GM19193 (cell line): ENCODE results near the gene ACER3.

Source experiments
- POLR2A ChIP-seq: IDR thresholded peaks from 4 replicates; pipeline ENCODE4 v1.6.1; 2011; ENCODE audit not compliant: insufficient read depth, insufficient read length; ENCODE audit errors: extremely low read depth

The ACER3 gene

DNA sequence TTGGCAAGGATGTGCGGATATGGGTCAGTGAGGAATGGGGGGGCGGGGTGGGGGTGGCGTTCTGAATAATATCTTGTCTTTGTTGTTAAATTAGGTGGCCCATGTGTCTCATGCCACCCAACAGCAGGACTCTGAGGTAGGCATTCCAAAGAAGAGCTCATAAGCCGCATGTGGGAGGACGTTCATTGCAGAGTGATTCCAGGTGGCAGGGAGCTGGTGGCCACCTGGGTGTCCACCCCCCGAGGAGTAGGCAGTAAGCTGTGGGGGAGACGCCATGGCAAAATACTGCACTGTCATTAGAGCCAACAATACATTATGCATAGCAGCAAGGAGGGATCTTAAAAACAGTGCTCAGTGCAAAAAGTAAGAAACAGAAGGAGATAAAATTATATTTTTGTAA lies 191.8 kb downstream of the ACER3 start:
- TF ChIP-seq POLR2A: no peak

DNA sequence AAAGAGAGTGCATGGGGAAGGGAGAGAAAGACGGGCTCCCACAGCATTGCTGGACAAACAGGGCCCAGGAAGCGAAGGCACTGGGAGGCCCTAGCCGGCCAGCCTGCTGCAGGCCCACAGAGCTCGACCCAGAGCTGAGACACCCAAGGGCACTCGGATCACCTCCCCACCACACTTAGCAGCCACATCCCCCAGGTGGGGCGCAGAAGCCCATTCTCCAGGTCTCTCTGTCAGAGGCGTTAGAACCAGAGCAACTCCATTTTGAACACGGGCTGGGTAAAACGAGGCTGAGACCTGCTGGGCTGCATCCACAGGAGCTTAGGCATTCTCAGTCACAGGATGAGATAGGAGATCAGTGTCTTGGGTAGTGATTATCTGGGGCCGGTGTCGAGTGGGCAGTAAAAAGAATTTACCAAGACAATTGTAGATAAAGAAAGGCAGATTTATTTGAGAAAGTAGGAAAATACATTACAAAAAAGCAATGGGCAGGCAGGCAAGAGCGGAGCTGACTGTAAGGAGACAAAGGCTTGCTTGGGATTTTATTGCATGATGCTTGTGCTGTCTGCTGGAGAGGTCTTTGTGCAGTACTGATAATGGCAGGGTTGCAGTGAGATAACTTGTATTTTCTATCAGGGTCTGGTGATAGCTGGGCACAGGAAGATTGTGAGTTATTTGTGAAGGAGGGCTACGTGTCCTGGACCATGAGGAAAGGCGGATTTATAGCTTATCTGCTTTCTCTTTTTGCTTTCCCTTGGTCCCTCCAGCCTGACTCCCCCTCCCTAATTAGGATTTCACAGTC lies 192.7 kb downstream of the ACER3 start:
- TF ChIP-seq POLR2A: no peak

DNA sequence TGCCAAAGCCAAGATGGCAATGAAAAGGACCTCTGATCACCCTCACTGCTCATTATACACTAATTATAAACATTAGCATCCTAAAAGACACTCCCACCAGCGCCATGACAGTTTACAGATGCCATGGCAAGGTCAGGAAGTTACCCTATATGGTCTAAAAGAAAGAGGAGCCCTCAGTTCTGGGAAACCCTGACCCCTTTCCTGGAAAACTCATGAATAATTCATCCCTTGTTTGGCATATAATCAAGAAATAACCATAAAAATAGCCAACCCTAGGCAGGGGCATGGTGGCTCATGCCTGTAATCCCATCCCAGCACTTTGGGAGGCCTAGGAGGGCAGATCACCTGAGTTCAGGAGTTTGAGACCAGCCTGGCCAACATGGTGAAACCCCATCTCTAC lies 193.4 kb downstream of the ACER3 start:
- TF ChIP-seq POLR2A: no peak

DNA sequence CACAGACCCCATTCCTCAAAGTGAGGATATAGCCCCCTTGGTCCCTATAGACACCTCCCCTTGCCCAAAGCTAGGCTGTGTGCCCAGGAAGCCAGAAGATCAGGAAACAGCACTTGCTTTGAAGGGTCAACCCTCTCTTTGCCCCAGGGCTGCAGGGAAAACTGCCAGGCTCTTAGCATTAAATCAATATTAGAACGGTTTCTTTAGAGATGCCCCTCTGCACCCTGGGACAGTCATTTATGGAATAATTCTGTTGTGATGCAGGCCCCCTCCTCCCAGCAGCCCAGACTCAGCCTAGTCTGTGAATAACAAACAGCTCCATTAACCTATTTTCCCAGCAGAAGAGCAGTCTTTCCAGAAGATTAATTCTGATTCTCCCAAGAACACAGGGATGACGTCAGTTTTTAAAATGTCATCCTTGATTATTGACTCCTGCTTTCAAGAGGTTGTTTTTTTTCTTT lies 194.4 kb downstream of the ACER3 start:
- no peak for TF ChIP-seq POLR2A

DNA sequence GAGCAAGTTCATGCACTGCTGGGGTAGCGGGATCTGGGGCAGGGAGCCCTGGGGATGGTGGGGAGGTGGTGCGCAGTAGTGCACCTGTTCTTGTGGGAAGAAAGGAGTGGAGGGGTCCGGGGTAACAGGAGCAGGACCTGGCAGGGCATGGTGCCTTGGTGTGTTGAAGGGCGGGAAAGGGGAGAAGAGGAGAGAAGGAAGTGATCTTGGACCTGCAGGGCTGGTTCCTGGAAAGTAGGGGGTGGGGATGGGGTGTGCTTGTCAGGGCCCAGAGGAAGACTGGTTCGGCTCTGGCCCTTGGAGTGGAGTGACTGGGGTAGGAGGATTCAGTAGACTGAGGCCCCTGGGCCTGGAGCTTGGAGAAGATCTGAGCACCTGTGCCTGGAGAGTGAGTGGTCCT lies 195.2 kb downstream of the ACER3 start:
- no peak for TF ChIP-seq POLR2A

DNA sequence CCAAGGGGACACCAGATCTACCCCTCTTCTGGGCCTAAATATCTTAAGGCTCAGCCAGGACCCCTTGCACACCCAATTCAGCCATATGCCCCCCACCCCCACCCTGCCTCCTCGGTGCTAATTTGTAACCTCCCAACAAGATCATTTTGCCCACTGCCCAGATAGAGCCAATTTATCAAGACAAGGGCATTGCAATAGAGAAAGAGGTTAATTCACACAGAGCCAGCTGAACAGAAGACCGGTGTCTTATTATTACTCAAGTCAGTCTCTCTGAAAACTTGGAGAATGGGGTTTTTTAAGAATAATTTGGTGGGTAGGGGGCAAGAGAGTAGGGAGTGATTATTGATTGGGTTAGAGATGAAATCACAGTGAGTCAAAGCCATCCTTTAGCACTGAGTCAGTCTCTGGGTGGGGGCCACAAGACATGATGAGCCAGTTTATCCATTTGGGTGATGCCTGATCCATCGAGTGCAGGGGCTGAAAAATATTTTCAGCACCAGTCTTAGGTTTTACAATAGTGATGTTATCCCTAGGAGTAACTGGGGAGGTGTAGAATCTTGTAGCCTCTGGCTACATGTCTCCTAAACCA lies 196.2 kb downstream of the ACER3 start:
- no peak for TF ChIP-seq POLR2A

DNA sequence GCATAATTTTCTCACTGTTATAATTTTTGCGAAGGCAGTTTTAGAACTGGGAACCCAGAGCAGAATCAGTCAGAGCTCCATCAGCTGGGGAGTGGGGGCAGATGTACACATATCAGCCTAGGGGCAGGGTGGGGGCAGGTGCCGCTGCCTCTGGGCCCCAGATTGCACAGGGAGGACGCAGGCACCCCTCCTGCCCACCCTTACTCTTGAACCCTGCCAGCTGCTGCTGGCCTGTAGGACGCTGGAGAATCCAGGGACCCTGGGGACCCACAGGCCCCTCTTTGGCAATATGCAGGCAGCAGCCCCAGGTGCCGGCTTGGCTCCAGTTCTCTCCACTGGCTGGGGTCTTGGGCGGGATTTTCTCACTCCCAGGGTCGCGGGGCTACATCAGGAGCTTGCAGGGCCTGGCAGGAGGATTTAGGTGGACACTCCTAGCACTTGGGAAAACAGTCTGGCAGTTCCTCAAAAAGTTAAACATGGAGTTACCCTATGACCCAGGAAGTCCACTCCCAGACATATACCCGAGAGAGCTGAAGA lies 197.3 kb downstream of the ACER3 start:
- no peak for TF ChIP-seq POLR2A

DNA sequence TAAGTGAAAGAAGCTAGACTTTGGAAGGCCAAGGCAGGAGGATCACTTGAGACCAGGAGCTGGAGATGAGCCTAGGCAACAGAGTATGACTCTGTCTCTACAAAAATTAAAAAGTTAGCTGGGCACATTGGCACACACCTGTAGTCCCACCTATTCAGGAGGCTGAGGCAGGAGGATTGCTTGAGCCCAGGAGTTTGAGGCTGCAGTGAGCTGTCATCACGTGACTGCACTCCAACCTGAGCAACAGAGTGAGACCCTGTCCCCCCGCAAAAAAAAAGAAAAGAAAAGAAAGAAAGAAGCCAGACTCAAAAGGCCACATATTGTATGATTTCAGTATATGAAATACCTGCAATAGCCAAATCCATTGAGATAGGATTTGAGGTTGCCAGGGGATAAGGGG lies 198.2 kb downstream of the ACER3 start:
- TF ChIP-seq POLR2A: no peak

DNA sequence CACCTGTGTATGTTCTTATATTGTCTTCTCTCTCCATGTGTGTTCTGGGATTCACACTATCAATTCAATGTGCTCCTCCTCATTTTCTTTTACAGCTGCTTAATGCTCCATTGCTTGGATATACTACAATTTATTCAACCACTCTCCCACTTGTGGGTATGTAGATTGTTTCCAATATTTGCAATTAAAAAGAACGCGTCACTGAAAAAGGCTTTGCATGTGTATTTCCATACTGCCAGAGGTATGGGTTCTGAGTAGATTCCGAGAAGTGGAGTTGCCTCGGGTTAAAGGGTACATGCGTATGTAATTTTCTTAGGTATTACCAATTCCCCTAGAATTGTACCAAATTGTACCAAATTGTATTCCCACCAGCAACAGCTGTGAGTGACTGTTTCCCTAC lies 199.1 kb downstream of the ACER3 start:
- TF ChIP-seq POLR2A: no peak

DNA sequence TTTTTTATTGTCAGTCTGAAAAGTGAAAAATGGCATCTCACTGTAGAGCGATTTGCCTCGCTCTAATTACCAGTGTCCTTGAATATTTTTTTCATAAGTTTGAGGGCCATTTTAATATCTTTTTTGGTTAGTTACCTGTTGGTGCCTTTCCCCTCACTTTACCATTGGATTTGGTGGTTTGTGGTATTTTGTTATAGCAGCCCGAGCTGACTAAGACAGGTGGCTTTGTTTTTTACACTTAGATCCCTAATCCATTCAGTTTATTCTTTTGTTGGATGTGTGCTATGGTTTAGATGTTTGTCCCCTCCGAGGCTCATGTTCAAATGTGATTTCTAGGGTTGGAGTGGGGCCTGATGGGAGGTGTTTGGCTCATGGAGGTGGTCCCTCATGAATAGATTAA lies 199.5 kb downstream of the ACER3 start:
- TF ChIP-seq POLR2A: no peak

DNA sequence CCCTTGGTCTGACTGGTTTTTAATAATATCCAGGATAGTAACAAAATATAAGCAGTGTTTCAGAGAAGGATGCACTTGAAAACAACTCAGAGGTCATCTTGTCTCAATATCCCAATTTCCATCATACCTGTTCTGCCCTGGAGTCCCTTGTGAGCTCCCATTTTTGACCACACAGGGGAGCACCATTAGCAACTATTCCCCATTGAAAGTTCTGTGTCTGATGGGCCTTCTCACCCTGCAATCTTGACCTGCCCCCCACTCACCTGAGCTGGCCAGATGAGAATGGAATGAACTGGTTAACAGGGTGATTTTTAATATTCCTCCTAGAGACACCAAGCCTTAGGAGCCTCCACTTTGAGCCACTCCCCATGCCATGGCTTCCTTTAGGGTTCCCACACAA lies 202.2 kb downstream of the ACER3 start:
- TF ChIP-seq POLR2A: no peak

DNA sequence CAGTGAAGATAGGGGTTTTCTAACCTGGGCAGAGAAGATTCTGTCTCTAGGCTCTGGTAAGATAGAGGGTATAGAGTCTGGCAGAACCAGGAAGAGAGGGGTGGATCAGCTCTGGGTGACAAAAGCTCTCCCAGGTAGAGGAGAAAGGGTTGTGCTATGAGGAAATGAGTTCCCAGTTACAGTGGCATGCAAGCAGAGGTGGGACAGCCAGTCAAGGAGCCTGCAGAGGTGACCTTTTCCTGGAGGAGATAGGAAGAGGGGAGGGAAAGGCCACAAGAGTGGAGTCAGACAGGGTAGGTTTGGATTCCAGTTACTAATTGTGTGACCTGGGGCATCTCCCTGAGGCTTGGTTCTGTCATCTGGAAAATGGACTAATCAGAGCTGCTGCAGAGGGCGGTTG lies 202.7 kb downstream of the ACER3 start:
- no peak for TF ChIP-seq POLR2A

DNA sequence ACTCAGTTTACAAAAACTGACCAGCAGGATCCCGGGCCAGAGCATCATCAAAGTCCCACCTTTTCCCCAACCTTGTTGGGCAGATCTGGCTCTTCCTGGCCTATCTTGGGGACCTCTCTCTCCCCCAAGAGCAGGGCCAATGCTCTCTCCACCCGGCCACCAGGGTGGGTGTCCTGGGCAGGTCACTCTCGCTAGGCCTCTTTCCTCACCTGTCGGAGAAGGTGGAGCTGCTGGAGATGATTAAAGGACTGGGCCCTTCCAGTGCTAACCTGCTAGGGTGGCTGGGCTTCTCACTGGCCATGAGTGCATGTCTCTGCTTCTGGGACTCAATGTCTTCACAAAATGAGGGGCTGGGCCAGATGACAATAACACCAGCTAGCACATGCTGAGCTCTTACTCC lies 203.1 kb downstream of the ACER3 start:
- TF ChIP-seq POLR2A: no peak

DNA sequence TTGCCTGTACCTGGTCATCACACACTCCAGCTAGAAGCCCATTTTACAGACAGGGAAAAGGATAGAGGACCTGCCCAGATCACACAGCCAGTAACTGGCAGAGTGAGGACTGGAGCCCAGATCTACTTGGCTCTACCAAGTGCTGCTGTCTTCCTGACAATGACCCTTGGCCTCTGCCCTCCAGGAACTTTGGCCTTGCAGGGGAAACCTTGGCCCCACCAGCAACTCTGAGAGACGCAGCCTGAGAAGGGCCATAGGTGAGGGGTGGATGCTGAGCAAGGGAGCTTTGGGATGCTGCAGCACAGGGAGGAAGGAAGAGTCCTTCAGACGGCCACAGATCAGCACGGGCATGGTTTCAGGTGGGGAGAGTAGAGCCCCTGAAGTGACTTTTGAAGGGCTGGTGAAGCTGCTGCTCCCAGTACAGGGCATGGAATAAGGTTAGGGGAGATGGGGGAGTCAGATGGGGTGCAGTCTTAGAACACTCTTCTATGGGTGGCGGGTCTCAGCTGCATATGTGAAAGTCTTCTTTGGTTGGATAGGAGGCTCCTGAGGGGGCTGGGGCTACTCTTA lies 204.0 kb downstream of the ACER3 start:
- TF ChIP-seq POLR2A: no peak

DNA sequence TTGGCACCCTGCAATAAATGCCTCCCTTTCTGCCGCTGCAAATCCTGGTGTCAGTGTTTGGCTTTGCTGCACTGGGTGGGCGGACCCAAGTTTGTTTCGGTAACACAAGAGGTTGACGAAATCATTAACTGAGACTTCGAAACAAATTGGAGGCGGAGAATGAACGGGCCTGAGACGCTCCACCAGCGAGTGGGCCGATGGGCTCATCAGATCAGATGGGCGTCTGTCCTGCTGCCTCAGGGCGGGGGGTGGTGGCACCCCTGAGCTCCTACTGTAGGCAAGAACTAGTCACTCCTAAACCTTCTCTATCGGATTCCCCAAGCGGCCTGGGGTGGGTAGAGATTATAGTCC lies 205.1 kb downstream of the ACER3 start:
- no peak for TF ChIP-seq POLR2A
